UCSD-AML1 (cell line): ENCODE data around the gene MMP17.
"Not testable (repeated sequence)": the region's sequence is repeated elsewhere in the genome, so short reads cannot be mapped to it uniquely, and the experiment has no call there.

Experiments
- DNase-seq: peaks from one replicate; lab custom pipeline; 2025; ENCODE audit not compliant: unreplicated experiment; lab: John Stamatoyannopoulos, UW

The MMP17 gene

DNA sequence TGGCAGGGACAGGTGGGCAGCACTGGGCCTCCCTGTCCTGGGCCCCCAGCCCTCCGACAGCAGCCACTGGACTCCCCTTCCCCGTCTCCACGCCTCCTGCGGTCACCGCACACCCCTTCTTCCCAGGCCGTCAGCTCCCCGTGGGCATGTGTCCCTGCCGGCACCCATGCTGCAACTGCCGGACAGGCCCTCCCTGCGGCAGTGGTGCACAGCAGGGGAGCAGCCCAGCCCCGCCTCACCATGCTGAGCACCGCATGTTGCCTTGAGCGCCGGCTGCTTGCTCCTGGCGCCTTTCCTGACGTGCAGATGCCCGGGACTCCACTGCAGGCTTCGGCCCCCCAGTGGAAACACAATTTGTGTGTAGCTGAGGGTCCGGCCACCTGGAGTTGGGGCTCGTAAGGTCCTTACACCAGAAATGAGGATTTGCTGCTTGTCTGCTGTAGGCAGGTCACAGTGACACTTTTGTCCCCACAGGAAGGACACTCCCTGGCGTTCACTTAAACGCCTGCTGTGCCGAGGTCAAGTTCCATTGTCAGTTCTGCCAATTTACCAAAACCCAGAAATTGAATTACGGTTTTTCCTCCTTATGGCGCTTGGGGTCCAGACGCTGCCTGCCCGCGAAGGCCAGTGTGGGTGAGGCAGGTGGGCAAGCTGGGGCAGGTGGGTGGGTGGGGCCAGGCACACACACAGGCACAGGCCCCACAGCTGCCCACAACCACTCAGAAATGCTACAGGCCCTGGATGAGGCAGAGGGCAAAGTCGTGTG, 28.2 kb upstream of the MMP17 start:
- no peak for DNase-seq

DNA sequence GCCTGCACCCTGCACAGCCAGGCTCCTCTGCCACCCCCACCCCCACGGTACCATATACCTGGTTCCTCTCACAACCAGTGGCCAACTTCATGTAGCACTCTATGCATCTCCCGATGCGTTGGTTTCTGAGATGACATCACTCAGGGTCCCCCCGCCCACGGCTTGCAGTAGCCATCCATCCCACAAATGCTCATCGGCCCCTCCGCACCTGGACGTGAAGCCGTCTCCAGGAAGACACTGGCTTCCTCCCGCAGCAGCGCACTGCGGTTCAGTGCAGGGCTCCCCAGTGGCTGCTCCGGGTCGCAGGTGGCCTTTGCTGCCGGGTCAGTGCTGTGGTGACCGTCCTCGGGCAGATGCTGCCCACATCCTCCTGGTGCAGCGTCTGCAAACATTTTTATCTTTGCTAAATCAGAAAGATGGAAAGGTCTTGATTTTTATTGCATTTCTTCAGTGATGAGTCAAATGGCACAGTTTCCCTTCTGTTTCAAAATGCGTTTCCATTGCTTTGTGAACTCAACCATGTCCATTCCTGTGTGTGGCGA, 27.5 kb upstream of the MMP17 start:
- DNase-seq = no peak

DNA sequence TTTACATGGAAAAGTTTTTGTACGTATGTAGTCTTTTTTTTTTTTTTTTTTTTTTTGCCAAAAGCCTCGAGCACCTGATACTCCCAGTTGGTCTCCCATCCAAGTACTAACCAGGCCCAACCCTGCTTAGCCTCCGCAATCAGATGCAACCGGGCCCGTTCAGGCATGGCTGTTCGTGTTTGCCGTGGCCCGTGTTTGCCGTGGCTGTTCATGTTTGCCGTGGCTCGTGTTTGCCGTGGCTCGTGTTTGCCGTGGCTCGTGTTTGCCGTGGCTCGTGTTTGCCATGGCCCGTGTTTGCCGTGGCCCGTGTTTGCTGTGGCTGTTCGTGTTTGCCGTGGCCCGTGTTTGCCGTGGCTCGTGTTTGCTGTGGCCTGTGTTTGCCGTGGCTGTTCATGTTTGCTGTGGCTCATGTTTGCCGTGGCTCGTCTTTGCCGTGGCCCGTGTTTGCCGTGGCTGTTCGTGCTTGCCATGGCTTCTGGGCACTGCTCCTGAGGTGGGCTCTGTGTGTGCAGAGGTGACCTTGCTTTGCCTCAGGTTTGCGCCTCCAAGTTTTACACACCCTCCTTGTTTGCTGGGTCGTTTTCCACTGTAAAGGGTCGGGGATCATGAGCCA, 26.8 kb upstream of the MMP17 start:
- DNase-seq = no peak

DNA sequence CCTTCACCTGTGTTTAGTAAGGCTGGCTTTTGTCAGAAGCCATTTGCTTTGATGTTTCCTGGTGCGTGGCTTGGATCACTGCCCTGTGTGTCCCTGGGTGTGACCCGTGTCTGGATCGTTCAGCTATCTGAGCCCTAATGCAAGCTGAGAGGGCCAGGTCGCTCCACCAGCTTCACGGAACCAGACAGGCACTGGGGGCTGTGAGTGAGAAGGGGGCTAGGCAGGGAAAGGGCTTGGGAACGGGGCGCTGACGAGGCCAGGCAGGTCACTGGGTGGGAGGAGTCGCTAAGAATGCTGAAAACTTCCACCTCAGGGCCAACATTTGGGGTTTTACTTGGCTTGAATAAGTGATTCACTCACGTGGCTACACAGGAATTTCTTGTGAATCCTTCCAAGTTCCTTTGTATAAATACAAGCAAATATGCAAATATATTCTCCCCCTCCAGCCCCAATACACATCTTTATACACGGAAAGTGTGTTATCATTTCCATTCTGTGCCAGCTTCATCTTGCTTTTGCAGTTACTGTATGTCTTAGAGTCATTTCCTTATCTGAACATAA, 24.2 kb upstream of the MMP17 start:
- DNase-seq = no peak

DNA sequence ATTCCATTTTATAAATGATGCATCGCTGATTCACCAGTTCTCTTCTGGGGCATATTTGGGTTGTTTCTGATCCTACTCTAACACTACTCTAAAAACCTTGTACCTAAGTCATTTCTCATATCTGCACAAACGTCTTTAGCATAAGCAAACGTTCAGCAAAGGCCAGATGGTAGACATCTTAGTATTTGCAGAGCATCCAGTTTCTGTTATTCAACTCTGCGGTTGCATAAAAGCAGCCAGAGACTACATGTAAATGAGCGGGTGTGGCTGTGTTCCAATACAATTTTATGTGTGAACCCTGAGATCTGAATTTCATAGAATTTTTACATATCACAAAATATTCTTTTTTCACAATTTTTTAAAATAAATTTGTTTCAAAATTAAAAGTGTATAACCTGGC, 22.8 kb upstream of the MMP17 start:
- no peak for DNase-seq

DNA sequence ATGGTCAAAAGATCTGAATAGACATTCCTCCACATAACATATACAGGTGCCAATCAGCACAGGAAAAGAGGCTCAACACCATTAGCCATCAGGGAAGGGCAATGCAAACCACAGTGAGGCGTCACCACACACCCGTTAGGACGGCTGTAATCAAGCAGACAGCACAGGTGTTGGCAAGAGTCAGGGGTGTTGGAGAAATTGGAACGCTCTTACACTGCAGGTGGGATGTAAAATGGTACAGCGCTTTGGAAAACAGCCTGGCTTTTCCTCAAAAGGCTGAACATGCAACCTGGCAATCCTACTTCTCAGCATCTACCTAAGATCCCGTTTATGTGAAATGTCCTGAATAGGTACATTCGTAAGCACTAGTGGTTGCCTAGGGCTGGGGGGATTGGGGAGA, 21.5 kb upstream of the MMP17 start:
- DNase-seq = no peak

DNA sequence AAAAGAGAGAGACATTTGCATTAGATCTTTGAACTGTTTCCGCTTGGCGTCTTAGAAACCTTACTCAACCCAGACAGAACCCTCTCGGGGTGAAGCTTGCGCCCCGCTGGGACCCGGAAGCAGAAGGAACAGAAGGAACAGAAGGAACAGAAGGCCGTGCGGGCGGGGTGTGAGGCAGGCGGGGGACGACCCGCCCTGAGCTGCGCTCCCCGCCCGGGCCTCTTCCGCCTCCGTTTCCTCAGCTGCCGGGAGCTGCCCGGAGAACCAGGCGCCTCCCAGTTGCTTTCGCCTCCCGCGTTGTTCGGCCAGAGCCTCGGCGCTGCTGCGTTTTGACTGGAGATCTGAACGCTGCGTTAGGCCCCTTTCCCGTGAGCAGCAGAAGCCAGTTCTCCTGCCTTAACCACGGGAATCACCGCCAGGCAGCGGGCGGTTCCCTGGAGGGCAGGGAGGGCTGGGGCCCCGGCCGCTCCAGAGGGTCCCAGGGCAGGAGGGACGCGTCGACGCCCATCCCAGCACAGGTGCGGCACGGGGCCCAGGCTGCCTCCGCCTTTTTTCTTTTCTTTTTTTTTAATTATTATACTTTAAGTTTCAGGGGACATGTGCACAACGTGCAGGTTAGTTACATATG, 19.3 kb upstream of the MMP17 start:
- DNase-seq = peak; percentile 86

DNA sequence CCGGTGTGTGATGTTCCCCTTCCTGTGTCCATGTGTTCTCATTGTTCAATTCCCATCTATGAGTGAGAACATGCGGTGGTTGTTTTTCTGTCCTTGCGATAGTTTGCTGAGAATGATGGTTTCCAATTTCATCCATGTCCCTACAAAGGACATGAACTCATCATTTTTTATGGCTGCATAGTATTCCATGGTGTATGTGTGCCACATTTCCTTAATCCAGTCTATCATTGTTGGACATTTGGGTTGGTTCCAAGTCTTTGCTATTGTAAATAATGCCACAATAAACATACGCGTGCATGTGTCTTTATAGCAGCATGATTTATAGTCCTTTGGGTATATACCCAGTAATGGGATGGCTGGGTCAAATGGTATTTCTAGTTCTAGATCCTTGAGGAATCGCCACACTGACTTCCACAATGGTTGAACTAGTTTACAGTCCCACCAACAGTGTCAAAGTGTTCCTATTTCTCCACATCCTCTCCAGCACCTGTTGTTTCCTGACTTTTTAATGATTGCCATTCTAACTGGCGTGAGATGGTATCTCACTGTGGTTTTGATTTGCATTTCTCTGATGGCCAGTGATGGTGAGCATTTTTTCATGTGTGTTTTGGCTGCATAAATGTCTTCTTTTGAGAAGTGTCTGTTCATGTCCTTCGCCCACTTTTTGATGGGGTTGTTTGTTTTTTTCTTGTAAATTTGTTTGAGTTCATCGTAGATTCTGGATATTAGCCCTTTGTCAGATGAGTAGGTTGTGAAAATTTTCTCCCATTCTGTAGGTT, 18.5 kb upstream of the MMP17 start:
- not testable (repeated sequence) for DNase-seq

DNA sequence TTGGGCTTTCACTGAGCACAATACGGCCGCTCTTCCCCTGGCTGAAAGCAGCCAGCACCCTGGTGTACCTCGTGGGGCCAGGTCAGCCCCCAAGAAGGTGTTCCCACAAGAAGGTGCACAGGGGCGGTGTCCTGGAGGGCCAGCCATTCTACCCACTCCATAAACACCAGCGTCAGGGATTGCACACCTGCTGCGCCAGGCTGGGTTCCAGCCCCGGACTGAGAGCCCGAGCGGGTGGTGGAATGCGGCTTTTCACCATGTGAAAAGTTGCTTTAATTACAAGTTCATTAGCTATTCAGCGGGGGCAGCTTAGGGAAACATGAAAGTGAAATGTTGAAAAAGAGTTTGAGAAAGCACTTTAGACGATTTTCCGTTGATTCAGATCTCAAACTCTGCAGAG, 17.5 kb upstream of the MMP17 start:
- DNase-seq = no peak

DNA sequence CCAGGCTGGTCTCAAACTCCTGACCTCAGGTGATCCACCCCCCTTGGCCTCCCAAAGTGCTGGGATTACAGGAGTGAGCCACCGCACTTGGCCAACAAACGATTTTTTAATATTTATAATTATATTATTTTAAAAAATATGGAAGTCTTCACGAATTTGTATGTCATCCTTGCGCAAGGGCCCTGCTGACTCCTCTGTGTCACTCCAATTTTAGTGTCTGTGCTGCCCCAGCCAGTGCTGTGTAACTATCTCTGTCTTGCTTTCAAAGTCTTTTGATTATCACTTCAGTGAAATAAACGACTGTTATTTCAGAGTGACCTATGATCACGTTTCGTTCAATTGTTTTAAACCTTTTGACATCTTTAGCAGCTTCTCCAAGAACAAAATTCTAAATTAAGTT, 13.1 kb upstream of the MMP17 start:
- DNase-seq = no peak

DNA sequence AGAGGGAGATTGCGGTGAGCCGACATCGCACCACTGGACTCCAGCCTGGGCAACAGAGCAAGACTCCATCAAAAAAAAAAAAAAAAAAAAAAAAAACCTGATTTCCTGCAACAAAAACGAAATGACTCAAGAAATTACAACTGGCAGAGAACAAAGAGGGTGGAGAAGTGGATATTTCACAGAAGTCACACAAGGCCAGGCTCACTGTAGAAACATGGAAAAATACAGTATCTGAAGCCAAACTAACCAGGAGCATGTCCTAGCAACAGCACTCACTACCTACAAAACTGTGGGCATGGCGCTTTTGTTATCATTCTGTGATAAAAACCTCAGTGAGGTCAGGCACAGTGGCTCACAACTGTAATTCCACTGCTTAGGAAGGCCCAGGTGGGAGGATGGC, 11.7 kb upstream of the MMP17 start:
- DNase-seq = no peak

DNA sequence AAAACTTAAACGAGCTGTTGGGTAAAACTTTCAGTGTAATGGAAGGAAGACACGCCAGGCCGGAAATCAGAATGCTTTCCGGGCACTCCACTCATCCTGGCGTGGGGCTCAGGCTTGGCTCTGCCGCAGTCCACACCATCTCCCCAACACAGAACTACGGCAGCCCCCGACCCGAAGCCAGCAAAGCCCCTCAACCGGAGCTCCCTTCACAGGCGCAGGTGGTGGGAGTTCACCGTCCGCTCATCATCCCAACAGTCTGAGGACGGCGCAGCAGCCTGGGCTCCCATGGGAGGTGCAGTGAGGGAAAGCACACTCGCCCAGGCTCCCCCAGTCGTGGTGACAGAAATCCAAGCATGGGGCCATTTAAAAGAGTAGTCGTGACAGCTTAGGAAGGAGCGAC, 11.0 kb upstream of the MMP17 start:
- no peak for DNase-seq

DNA sequence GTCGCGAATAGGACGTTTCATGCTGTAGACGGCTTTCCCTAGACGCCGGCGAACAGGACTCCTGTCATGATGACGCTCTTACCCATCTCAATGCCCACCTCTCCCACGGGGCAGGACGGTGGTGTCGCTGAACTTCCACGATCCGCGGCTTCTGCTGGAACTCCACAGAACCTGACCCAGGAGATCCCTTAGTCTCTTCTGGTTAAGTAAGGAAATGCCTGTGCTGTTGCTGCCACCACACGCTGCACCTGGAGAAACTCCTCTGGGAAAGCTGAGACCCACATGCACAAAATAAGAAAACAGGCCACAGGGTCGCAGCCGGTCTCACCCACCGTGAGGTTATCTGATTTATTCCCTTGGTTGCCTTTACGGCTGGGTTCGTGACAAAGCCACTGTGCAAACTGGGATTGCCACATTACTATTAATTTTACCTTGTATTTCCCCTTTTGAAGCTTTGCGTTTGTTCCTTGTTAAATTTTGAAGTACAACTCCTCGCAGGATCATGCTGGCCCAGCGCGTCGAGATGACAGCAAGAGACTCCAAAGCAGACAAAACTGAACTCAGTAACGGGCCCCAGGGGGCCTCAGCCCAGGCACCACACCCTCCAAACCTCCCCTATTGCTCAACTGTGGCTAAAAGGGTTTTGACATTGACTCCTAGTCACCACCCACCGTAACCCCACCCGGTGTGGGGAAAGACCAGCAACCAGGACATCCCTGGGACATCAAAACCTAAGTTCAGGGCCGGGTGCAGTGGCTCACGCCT, 9.2 kb upstream of the MMP17 start:
- no peak for DNase-seq

DNA sequence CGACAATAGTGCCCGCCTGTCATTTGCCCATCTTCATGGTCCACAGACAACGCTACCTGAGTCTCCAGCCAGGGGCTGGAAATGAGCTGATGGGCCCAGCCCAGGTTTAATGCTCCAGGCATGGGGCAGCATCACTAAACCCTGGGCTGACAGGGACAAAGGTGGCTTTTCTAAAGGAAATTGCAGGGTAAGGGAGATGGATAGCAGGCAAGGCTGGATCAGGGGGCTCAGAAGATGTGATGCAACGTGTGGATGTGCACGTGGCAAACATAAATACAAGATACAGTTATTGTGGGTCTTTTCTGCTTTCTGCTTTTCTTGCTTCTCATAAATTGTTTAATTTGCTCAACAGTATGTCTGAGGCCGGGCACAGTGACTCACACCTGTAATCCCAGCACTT, 3.7 kb upstream of the MMP17 start:
- no peak for DNase-seq

DNA sequence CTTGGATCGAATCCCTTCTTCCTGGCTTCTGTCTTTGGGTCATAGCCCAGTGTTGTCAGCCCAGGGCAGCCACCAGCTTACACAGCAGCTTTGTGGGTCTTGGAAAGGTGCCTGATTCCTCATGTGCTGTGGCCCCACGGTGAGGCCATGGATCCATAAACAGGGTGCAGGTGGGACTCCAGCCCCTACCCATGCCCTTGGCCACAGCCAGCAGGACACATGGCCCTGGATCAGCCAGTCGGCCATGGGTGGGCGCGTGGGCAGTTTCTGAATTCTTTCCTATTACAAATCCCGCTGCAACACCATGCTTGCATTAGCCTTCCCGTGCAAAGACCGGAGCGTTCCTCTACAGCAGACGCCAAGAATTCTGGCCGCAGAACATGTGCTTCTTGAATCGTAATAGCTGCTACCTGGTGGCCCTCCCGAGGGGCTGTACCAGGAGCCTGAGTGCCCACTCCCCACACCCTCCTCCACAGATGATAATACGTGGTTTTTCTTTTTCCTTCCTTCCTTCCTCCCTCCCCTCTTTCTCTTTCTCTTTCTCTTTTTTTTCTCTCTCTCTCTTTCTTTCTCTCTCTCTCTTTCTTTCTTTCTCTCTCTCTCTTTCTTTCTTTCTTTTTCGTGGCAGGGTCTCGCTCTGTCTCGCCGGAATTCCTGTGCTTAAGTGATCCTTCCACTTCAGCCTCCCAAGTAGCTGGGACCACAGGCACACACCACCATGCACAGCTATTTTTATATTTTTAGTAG, 2.9 kb upstream of the MMP17 start:
- DNase-seq = no peak

DNA sequence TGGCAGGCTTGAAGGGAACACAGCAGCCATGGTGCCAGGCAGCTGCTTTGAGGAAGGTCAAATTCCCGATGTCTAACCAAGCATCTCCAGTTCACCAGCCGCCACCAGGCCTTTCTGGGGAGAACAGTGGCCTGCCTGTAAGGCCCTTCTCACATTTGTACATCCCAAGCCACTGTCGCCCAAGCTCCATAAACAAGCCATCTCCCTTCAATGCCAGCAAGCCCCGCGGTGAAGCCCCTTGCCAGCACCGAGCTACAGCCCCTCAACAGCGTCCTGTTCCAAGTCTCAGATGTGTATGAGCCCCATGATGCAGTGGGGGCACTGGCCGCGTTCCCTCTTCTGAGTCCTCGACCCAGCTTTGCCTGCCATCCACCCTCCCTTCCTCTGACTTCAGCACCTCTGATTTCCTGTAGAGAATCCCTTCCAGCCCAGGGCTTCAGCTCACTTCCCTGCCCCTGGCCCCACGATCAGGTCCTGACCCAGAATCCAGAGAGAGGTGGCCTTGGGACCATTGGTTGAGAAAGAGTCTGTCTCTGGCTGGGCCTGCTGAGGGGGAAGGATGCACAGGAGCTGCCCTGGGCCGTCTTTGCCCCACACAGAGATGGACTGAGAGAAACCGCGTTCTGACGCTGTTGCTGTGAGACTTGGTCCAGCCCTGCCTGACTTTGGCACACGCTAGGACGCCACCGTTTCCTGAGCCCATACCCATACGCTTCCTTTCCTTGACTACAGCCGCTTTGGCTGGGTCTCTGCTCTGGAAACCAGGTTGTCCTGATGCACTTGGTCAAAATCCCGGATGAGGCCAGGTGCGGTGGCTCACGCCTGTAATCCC, 1.9 kb upstream of the MMP17 start:
- no peak for DNase-seq

DNA sequence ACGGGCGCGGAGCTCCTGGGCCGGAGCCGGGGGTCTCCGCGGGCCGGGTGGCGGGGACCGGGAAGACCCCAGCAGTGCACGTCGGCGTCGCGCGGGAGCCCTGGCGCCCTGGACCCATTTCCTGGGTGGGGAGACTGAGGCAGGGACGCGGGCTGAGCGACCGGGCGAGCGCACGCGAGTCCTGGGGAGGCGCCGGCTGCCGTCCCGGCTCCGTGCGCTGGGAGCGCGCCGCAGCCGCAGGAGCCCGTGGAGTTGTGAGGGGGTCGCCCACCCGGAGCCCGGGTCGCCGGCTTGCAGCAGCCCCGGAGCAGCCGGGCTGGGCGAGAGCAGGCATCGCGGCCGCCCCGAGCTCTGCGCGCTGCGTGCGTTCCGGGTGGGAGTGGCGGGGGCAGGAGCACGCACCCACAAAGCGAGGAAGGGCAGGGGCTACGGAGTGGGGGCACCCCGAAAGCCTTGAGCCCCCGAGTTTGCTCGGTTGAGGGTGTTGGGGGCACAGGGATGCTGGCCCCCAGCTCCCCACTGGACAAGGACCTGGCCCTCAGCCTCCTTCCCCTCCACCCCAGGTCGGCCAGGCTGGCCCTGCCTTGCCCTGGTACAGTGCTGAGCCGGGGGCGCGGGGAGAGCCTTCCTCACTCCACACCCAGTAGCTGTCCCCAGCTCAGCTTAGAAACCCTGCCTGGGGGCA, 620 bp downstream of the MMP17 start:
- DNase-seq = no peak

DNA sequence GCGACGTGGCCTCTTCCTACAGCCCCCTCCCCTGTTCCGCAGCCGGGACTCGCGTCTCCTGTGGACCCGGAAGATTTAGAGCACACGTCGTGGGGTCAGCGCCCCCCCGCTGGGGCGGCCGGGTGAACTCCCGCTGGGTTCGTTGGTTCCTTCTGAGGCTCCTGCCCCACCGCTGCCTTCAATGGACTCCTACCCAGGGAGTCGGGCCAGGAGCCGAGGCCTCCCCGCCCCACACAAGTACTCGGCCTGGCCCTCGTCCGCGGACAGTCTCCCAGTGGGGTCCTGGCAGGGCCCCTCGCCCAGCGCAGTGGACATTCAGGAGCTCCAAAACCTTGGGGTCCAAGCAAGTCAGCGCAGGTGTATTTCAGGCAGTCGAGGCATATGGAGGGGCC, 1.2 kb downstream of the MMP17 start:
- peak; percentile 56 for DNase-seq
